ENCODE data around the gene SCLT1. TPM values are rescaled to one million over a fixed set of nuclear protein-coding genes. Genes with fewer than 3 reads are reported as not detected.

Gene SCLT1
- total and polyA plus RNA-seq, 2 of the 13 experiments (the other 11 are each of a cell fraction or from before 2014, with no cell fraction given) = 1.5 to 8.7 TPM

DNA sequence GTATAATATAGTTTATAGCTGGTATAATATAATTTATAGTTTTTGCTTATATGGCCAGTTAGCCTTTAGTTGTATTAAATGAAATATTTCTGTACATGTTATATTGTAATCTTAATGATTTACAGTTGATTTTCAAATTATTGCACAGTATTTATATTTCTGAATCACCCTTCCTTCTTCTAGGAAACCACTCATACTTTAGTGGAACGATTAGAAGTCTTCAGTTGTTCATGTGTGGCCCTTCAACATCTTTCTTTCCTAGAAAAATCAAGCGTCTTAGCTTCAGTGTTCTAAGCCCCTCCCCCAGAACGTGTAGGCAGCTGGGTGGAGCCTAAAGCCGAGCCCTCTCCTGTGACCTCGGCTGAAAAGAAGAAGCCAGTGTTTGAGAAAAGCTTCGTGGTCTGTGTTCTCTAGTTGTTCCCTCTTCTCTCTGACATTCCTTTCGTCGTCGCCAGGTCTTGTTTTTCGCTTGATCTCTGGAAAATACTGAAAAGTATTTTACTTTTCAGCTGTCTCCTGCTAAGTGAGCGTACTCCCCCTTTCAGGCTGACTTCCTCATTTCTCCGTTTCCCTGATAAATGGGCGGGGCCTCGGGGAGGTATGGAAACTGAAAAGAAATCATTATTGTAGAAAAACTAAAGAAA, 2.6 kb upstream of the SCLT1 start, which contains the start of gene C4orf33:
Gene C4orf33, plus strand, starts transcription at position 342 of the 644 bp plus-strand sequence. CDS start 6,459 bp downstream, outside the sequence.
- BruUV-seq (replicated peaks) = no TSS peak
- H2AFZ ChIP-seq (ENCODE audit: low read length) = peak within 1 kb of the TSS; percentile 99
- H4K20me1 ChIP-seq (ENCODE audit: insufficient read depth, low read length) = no peaks in the 10 kb centered on the region
- peak within 1 kb of the TSS; percentile 78 to 93 (median 83) for H3K4me3 ChIP-seq (replicated peaks in 1 of 3; ENCODE audit: insufficient read depth in 1 of 3, low read depth in 2 of 3, low read length in 3 of 3)
- H3K79me2 ChIP-seq (ENCODE audit: insufficient read depth, low read length) = peaks cover 1% of the 10 kb centered on the region
- H3K9ac ChIP-seq (ENCODE audit: insufficient read depth, low read depth, low read length) = peak within 1 kb of the TSS; percentile 75
- DNase-seq (ENCODE audit: low spot score) = peak; percentile 65
- H3K4me1 ChIP-seq (ENCODE audit: insufficient read depth, low read length) = peaks cover 31% of the 10 kb centered on the region
- no peaks in the 10 kb centered on the region for H3K36me3 ChIP-seq (replicated peaks in 1 of 2; ENCODE audit: control insufficient read depth in 1 of 2, insufficient read depth in 2 of 2, low read length in 2 of 2)
- ChIA-PET CTCF (ENCODE audit: low intra/inter-chr PET ratio, low total read pairs) (no interaction called here), POLR2A (no interaction called here)
- no peaks in the 10 kb centered on the region for H3K9me3 ChIP-seq (ENCODE audit: low read length)
- peak within 1 kb of the TSS; percentile 62 for H3K4me2 ChIP-seq (ENCODE audit: low read depth, low read length)
- H3K27me3 ChIP-seq (ENCODE audit: control insufficient read depth in 1 of 2, insufficient read depth in 2 of 2, low read length in 2 of 2) = no peaks in the 10 kb centered on the region; a peak in 1 of 5 replicates
- no peak for FAIRE-seq
- peak within 1 kb of the TSS; percentile 66 for H3K27ac ChIP-seq (ENCODE audit: extremely low read length, insufficient read depth, low read length)
- in situ Hi-C loops (cut with HindIII; ENCODE audit: extremely low pct_ligation_motif_present, low pct_unique_long_range_greater_than_20kb) = no loop called here
- intact Hi-C loops (cut with micrococcal nuclease; ENCODE audit: unreplicated experiment) = loop anchor here (5.0 to 10.0 kb wide), 2 partner anchors 139 to 231 kb away; no protein-coding TSS in a partner anchor
- ATAC-seq = peak; percentile 60
- under 1% methylated on average over 14 of the region's 14 CpGs for WGBS (ENCODE audit: low lambda C conversion rate)
- TF ChIP-seq TP53 (CRISPR knock-in tag; conservative IDR thresholded peaks at IDR 0.05) (no peak), CHD2 (IDR thresholded peaks at IDR 0.05; ENCODE audit: low read depth, low read length) (no peak), ZNF235 (CRISPR knock-in tag; IDR thresholded peaks at IDR 0.05; ENCODE audit: borderline replicate concordance) (no peak), KAT8 (CRISPR knock-in tag; IDR thresholded peaks at IDR 0.05) (no peak), ZNF143 (CRISPR knock-in tag; IDR thresholded peaks at IDR 0.05) (no peak), JUND (CRISPR knock-in tag; IDR thresholded peaks at IDR 0.05) (no peak), ZNF720 (CRISPR knock-in tag; IDR thresholded peaks at IDR 0.05) (no peak), LCORL (IDR thresholded peaks at IDR 0.05) (no peak), LCORL (CRISPR knock-in tag; IDR thresholded peaks at IDR 0.05) (no peak), HOXD1 (CRISPR knock-in tag; IDR thresholded peaks at IDR 0.05) (no peak), ELF1 (CRISPR knock-in tag; IDR thresholded peaks at IDR 0.05) (peak; percentile 75), ZKSCAN5 (CRISPR knock-in tag; IDR thresholded peaks at IDR 0.05) (no peak), MED13 (CRISPR knock-in tag; IDR thresholded peaks at IDR 0.05) (no peak), ZNF7 (CRISPR knock-in tag; IDR thresholded peaks at IDR 0.05) (no peak), SIN3A (IDR thresholded peaks at IDR 0.05; ENCODE audit: borderline replicate concordance, low read depth, low read length) (0 out of 2 replicates have a peak, but pooled peaks have one; percentile 48), ISX (CRISPR knock-in tag; conservative IDR thresholded peaks at IDR 0.05) (no peak), BRCA1 (CRISPR knock-in tag; IDR thresholded peaks at IDR 0.05) (no peak), IKZF1 (IDR thresholded peaks at IDR 0.05) (no peak), NFE2 (CRISPR knock-in tag; IDR thresholded peaks at IDR 0.05) (no peak), POLR2A (IDR thresholded peaks at IDR 0.05; ENCODE audit: insufficient read depth in 1 of 2, low read depth in 2 of 2, low read length in 2 of 2) (peak; percentile 28 to 55; a peak in 1 of 4 replicates), ASH2L (IDR thresholded peaks at IDR 0.05; ENCODE audit: insufficient read length, low read depth, low read length) (peak; percentile 53)
- TF ChIP-seq, protein P1, sequence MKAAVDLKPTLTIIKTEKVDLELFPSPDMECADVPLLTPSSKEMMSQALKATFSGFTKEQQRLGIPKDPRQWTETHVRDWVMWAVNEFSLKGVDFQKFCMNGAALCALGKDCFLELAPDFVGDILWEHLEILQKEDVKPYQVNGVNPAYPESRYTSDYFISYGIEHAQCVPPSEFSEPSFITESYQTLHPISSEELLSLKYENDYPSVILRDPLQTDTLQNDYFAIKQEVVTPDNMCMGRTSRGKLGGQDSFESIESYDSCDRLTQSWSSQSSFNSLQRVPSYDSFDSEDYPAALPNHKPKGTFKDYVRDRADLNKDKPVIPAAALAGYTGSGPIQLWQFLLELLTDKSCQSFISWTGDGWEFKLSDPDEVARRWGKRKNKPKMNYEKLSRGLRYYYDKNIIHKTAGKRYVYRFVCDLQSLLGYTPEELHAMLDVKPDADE (CRISPR knock-in tag; IDR thresholded peaks at IDR 0.05) = no peak
- TF ChIP-seq, protein P2, sequence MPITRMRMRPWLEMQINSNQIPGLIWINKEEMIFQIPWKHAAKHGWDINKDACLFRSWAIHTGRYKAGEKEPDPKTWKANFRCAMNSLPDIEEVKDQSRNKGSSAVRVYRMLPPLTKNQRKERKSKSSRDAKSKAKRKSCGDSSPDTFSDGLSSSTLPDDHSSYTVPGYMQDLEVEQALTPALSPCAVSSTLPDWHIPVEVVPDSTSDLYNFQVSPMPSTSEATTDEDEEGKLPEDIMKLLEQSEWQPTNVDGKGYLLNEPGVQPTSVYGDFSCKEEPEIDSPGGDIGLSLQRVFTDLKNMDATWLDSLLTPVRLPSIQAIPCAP (CRISPR knock-in tag; IDR thresholded peaks at IDR 0.05; ENCODE audit: low read depth) = no peak
- TF ChIP-seq, protein P3, sequence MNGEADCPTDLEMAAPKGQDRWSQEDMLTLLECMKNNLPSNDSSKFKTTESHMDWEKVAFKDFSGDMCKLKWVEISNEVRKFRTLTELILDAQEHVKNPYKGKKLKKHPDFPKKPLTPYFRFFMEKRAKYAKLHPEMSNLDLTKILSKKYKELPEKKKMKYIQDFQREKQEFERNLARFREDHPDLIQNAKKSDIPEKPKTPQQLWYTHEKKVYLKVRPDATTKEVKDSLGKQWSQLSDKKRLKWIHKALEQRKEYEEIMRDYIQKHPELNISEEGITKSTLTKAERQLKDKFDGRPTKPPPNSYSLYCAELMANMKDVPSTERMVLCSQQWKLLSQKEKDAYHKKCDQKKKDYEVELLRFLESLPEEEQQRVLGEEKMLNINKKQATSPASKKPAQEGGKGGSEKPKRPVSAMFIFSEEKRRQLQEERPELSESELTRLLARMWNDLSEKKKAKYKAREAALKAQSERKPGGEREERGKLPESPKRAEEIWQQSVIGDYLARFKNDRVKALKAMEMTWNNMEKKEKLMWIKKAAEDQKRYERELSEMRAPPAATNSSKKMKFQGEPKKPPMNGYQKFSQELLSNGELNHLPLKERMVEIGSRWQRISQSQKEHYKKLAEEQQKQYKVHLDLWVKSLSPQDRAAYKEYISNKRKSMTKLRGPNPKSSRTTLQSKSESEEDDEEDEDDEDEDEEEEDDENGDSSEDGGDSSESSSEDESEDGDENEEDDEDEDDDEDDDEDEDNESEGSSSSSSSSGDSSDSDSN (CRISPR knock-in tag; IDR thresholded peaks at IDR 0.05) = no peak

Measured in HepG2 (cell line).